ENCODE measurements around the gene DNAI1.

The DNAI1 gene

GRCh38 chr9:34493972-34494535, 35.4 kb downstream of the DNAI1 start:
- no peak for DNase-seq

GRCh38 chr9:34496149-34496712, 37.6 kb downstream of the DNAI1 start:
- DNase-seq, result no peak

GRCh38 chr9:34498553-34498952, 39.9 kb downstream of the DNAI1 start:
- DNase-seq, result peak; percentile 14

GRCh38 chr9:34499076-34499475, 40.5 kb downstream of the DNAI1 start:
- no peak for DNase-seq

GRCh38 chr9:34500623-34501267, 42.1 kb downstream of the DNAI1 start:
- DNase-seq, result peak; percentile 66

GRCh38 chr9:34501372-34501771, 42.8 kb downstream of the DNAI1 start:
- DNase-seq, result no peak

- DNase-seq, result no peak
These were observed 43.4 kb downstream of the DNAI1 start for GRCh38 chr9:34501889-34502425.

- DNase-seq, result no peak
These were observed 43.9 kb downstream of the DNAI1 start for GRCh38 chr9:34502471-34502870.

- no peak for DNase-seq
These were observed 44.3 kb downstream of the DNAI1 start for GRCh38 chr9:34502891-34503290.

GRCh38 chr9:34503406-34503805, 44.8 kb downstream of the DNAI1 start:
- no peak for DNase-seq

GRCh38 chr9:34505370-34506120, 46.9 kb downstream of the DNAI1 start:
- DNase-seq, result no peak

- DNase-seq, result no peak
These were observed 48.0 kb downstream of the DNAI1 start for GRCh38 chr9:34506623-34507022.

- DNase-seq, result no peak
These were observed 49.0 kb downstream of the DNAI1 start for GRCh38 chr9:34507556-34507955.

- no peak for DNase-seq
These were observed 49.4 kb downstream of the DNAI1 start for GRCh38 chr9:34507966-34508365.

- DNase-seq, result no peak
These were observed 49.9 kb downstream of the DNAI1 start for GRCh38 chr9:34508463-34508862.

- no peak for DNase-seq
These were observed 50.3 kb downstream of the DNAI1 start for GRCh38 chr9:34508951-34509350.

- no peak for DNase-seq
These were observed 52.2 kb downstream of the DNAI1 start for GRCh38 chr9:34510497-34511468.

GRCh38 chr9:34512131-34513078, 53.8 kb downstream of the DNAI1 start:
- DNase-seq, result no peak

GRCh38 chr9:34513567-34514214, 55.1 kb downstream of the DNAI1 start:
- DNase-seq, result no peak

- DNase-seq, result no peak
These were observed 55.8 kb downstream of the DNAI1 start for GRCh38 chr9:34514401-34514800.

- no peak for DNase-seq
These were observed 56.2 kb downstream of the DNAI1 start for GRCh38 chr9:34514816-34515215.

Data from NCI-H2107 (cell line).